HEK293 (cell line): ENCODE data around the gene ACTN4.

ENCODE experiments used
- CTCF ChIA-PET: fragments of 350-600 bp; formaldehyde crosslinking; extraction: SDS; loops from one replicate; lab custom pipeline; 2021; ENCODE audit warnings: antibody characterized with exemption; lab: Yijun Ruan, JAX
- POLR2A ChIA-PET: fragments of 300-600 bp; formaldehyde crosslinking; extraction: SDS; loops from one replicate; lab custom pipeline; 2020; ENCODE audit warnings: antibody characterized with exemption, inconsistent platforms; lab: Yijun Ruan, JAX
- H3K27ac ChIP-seq: fragments of 200-500 bp; sonication (Bioruptor generic); 2 replicates; pipeline ENCODE4 v1.5.1; 2014; ENCODE audit warnings: low read depth, low read length, control low read depth, inconsistent platforms; ENCODE audit errors: extremely low read depth
- H3K36me3 ChIP-seq, 2 experiments: fragments of 200-500 bp in 1 of 2; sonication (Bioruptor generic) in 1 of 2; 1 replicate in 1 of 2; 2 replicates in 1 of 2; pipeline ENCODE4 v1.5.1; 2014 to 2017; ENCODE audit warnings: inconsistent platforms in 2 of 2, low read length in 2 of 2; ENCODE audit not compliant: control insufficient read depth in 2 of 2, insufficient read depth in 1 of 2
- H3K4me1 ChIP-seq: fragments of 200-500 bp; sonication (Bioruptor generic); 2 replicates; pipeline ENCODE4 v1.5.1; 2014; ENCODE audit warnings: mild to moderate bottlenecking, low read length, inconsistent platforms; ENCODE audit not compliant: control insufficient read depth, insufficient read depth
- H3K4me3 ChIP-seq: 2 replicates; pipeline ENCODE4 v1.5.1; 2011; ENCODE audit warnings: low read depth, mild to moderate bottlenecking, control low read depth, low read length, moderate library complexity
- H3K9me3 ChIP-seq: fragments of 200-500 bp; sonication (Bioruptor generic); 2 replicates; pipeline ENCODE4 v1.5.1; 2014; ENCODE audit warnings: low read depth, low read length, inconsistent platforms; ENCODE audit not compliant: control insufficient read depth, insufficient read depth
- BCL11A ChIP-seq: fragments of 450-650 bp; formaldehyde crosslinking; IDR thresholded peaks from 2 replicates; pipeline ENCODE4 v1.5.1; 2016; ENCODE audit warnings: low read depth, missing biosample characterization, missing genetic modification characterization
- WT1 ChIP-seq: fragments of 450-650 bp; formaldehyde crosslinking; IDR thresholded peaks from 2 replicates; pipeline ENCODE4 v1.5.1; 2016; ENCODE audit warnings: missing biosample characterization, missing genetic modification characterization
- ZBTB20 ChIP-seq: fragments of 450-650 bp; formaldehyde crosslinking; IDR thresholded peaks from 2 replicates; pipeline ENCODE4 v1.5.1; 2016; ENCODE audit warnings: missing biosample characterization, missing genetic modification characterization
- ZFP69B ChIP-seq: fragments of 450-650 bp; formaldehyde crosslinking; IDR thresholded peaks from 2 replicates; pipeline ENCODE4 v1.5.1; 2016; ENCODE audit warnings: missing biosample characterization, missing genetic modification characterization
- ZNF169 ChIP-seq: fragments of 450-650 bp; formaldehyde crosslinking; IDR thresholded peaks from 2 replicates; pipeline ENCODE4 v1.5.1; 2016; ENCODE audit warnings: missing biosample characterization, missing genetic modification characterization
- ZNF2 ChIP-seq: fragments of 450-650 bp; formaldehyde crosslinking; IDR thresholded peaks from 2 replicates; pipeline ENCODE4 v1.5.1; 2016; ENCODE audit warnings: missing biosample characterization, missing genetic modification characterization
- ZNF223 ChIP-seq: fragments of 450-650 bp; formaldehyde crosslinking; IDR thresholded peaks from 2 replicates; pipeline ENCODE4 v1.5.1; 2016; ENCODE audit warnings: missing biosample characterization, missing genetic modification characterization
- ZNF266 ChIP-seq: fragments of 450-650 bp; formaldehyde crosslinking; IDR thresholded peaks from 2 replicates; pipeline ENCODE4 v1.5.1; 2016; ENCODE audit warnings: missing biosample characterization, missing genetic modification characterization, low read depth
- ZNF341 ChIP-seq: fragments of 450-650 bp; formaldehyde crosslinking; IDR thresholded peaks from 2 replicates; pipeline ENCODE4; 2016; ENCODE audit warnings: low read depth, missing biosample characterization, missing genetic modification characterization
- ZNF394 ChIP-seq: fragments of 450-650 bp; formaldehyde crosslinking; IDR thresholded peaks from 2 replicates; pipeline ENCODE4 v1.5.1; 2016; ENCODE audit warnings: missing biosample characterization, missing genetic modification characterization, mild to moderate bottlenecking, moderate library complexity, borderline replicate concordance
- ZNF404 ChIP-seq: fragments of 450-650 bp; formaldehyde crosslinking; IDR thresholded peaks from 2 replicates; pipeline ENCODE4 v1.5.1; 2017; ENCODE audit warnings: missing biosample characterization, missing genetic modification characterization
- ZNF658 ChIP-seq: fragments of 450-650 bp; formaldehyde crosslinking; IDR thresholded peaks from 2 replicates; pipeline ENCODE4; 2016; ENCODE audit warnings: missing biosample characterization, missing genetic modification characterization
- TF ChIP-seq, protein P1 (sequence below): fragments of 450-650 bp; formaldehyde crosslinking; IDR thresholded peaks from 2 replicates; pipeline ENCODE4 v1.5.1; 2016; ENCODE audit warnings: missing biosample characterization, missing genetic modification characterization
- TF ChIP-seq, protein P2 (sequence below): fragments of 450-650 bp; formaldehyde crosslinking; conservative IDR thresholded peaks from 2 replicates; pipeline ENCODE4 v1.5.1; 2016; ENCODE audit warnings: low read depth, missing biosample characterization, missing genetic modification characterization
- TF ChIP-seq, protein P3 (sequence below): fragments of 450-650 bp; formaldehyde crosslinking; IDR thresholded peaks from 2 replicates; pipeline ENCODE4 v1.5.1; 2016; ENCODE audit warnings: missing biosample characterization, missing genetic modification characterization
- TF ChIP-seq, protein P4 (sequence below): fragments of 450-650 bp; formaldehyde crosslinking; IDR thresholded peaks from 2 replicates; pipeline ENCODE4 v1.5.1; 2017; ENCODE audit warnings: missing biosample characterization, missing genetic modification characterization
- TF ChIP-seq, protein P5 (sequence below): fragments of 450-650 bp; formaldehyde crosslinking; IDR thresholded peaks from 2 replicates; pipeline ENCODE4 v1.5.1; 2016; ENCODE audit warnings: missing biosample characterization, missing genetic modification characterization
- TF ChIP-seq, protein P6 (sequence below): fragments of 450-650 bp; formaldehyde crosslinking; IDR thresholded peaks from 2 replicates; pipeline ENCODE4 v1.5.1; 2017; ENCODE audit warnings: missing biosample characterization, missing genetic modification characterization
- TF ChIP-seq, protein P7 (sequence below): fragments of 450-650 bp; formaldehyde crosslinking; IDR thresholded peaks from 2 replicates; pipeline ENCODE4 v1.5.1; 2016; ENCODE audit warnings: missing biosample characterization, missing genetic modification characterization

Gene ACTN4

DNA sequence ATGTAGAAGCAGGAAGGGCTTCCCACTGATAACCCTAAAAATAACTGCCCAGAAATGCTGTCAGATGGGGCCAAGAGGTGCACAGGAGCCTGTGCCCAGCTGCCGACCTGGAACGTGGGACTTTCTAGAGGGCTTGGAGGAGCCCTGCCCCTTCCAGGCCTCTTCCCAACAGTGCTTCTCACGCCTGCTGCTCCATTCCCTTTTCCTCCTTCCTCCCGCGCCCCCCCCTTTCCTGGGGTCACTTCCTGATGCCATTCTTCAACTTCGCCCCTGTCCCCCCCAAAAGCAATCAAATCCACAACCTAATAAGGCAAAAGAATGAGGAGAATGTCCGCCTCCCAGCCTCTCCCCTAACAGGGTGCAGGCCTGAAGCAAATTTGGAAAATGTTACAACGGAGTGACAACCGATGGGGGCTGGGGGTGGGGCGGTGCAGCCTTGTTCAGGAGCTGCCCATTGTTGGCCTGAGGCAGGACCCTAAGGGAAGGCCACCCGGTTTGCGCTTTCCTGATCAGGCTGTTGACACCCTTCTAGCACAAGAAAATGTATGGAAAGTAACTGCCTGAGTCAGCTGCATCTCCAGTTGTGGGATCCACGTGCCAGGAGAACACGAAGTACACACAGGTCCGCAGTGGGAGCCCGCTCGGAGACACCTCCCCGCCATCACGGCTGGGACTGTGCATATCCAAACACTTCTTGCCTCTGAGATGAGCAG lies 18.7 kb downstream of the ACTN4 start:
- CTCF ChIA-PET, result interaction anchor here (0.6 to 3.0 kb wide), 5 partner anchors 17 to 645 kb away, joined by 3 to 13 read pairs (median 5); no protein-coding TSS in a partner anchor
- H3K9me3 ChIP-seq, result no peaks in the 10 kb centered on the region
- H3K36me3 ChIP-seq, result peaks cover 0 to 8% of the 10 kb centered on the region in 2 experiments; a peak in 1 of 3 replicates
- POLR2A ChIA-PET, result interaction anchor here (0.8 to 10.8 kb wide), 7 partner anchors 17 to 770 kb away, joined by 3 to 122 read pairs (median 5); partner anchors contain the start of genes ACTN4, EIF3K and RPS16
- H3K4me1 ChIP-seq, result peaks cover 78% of the 10 kb centered on the region
- no peak overlapping the region for H3K4me3 ChIP-seq
- H3K27ac ChIP-seq, result peak overlapping the region; percentile 68
- TF ChIP-seq BCL11A (tag by site-specific recombination) (peak; percentile 72), ZNF169 (tag by site-specific recombination) (no peak), ZNF404 (tag by site-specific recombination) (0 out of 2 replicates have a peak, but pooled peaks have one; percentile 15), ZNF341 (peak; percentile 63), WT1 (tag by site-specific recombination) (peak; percentile 77), ZNF223 (no peak), ZFP69B (tag by site-specific recombination) (peak; percentile 62; the same call in 1 of the 2 replicates), ZNF2 (tag by site-specific recombination) (peak; percentile 80), ZNF266 (0 out of 2 replicates have a peak, but pooled peaks have one; percentile 3), ZNF658 (tag by site-specific recombination) (no peak), ZNF394 (tag by site-specific recombination) (peak; percentile 58; the same call in 1 of the 2 replicates), ZBTB20 (peak; percentile 39)
- TF ChIP-seq, protein P1, sequence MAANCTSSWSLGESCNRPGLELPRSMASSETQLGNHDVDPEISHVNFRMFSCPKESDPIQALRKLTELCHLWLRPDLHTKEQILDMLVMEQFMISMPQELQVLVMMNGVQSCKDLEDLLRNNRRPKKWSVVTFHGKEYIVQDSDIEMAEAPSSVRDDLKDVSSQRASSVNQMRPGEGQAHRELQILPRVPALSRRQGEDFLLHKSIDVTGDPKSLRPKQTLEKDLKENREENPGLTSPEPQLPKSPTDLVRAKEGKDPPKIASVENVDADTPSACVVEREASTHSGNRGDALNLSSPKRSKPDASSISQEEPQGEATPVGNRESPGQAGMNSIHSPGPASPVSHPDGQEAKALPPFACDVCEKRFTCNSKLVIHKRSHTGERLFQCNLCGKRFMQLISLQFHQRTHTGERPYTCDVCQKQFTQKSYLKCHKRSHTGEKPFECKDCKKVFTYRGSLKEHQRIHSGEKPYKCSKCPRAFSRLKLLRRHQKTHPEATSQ (tag by site-specific recombination), result no peak
- TF ChIP-seq, protein P2, sequence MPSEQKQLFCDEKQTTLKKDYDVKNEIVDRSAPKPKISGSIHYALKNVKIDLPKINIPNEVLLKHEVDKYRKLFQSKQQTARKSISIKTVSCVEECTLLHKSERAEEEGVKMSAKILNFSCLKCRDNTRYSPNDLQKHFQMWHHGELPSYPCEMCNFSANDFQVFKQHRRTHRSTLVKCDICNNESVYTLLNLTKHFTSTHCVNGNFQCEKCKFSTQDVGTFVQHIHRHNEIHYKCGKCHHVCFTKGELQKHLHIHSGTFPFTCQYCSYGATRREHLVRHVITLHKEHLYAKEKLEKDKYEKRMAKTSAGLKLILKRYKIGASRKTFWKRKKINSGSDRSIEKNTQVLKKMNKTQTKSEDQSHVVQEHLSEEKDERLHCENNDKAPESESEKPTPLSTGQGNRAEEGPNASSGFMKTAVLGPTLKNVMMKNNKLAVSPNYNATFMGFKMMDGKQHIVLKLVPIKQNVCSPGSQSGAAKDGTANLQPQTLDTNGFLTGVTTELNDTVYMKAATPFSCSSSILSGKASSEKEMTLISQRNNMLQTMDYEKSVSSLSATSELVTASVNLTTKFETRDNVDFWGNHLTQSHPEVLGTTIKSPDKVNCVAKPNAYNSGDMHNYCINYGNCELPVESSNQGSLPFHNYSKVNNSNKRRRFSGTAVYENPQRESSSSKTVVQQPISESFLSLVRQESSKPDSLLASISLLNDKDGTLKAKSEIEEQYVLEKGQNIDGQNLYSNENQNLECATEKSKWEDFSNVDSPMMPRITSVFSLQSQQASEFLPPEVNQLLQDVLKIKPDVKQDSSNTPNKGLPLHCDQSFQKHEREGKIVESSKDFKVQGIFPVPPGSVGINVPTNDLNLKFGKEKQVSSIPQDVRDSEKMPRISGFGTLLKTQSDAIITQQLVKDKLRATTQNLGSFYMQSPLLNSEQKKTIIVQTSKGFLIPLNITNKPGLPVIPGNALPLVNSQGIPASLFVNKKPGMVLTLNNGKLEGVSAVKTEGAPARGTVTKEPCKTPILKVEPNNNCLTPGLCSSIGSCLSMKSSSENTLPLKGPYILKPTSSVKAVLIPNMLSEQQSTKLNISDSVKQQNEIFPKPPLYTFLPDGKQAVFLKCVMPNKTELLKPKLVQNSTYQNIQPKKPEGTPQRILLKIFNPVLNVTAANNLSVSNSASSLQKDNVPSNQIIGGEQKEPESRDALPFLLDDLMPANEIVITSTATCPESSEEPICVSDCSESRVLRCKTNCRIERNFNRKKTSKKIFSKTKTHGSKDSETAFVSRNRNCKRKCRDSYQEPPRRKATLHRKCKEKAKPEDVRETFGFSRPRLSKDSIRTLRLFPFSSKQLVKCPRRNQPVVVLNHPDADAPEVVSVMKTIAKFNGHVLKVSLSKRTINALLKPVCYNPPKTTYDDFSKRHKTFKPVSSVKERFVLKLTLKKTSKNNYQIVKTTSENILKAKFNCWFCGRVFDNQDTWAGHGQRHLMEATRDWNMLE, result no peak
- TF ChIP-seq, protein P3, sequence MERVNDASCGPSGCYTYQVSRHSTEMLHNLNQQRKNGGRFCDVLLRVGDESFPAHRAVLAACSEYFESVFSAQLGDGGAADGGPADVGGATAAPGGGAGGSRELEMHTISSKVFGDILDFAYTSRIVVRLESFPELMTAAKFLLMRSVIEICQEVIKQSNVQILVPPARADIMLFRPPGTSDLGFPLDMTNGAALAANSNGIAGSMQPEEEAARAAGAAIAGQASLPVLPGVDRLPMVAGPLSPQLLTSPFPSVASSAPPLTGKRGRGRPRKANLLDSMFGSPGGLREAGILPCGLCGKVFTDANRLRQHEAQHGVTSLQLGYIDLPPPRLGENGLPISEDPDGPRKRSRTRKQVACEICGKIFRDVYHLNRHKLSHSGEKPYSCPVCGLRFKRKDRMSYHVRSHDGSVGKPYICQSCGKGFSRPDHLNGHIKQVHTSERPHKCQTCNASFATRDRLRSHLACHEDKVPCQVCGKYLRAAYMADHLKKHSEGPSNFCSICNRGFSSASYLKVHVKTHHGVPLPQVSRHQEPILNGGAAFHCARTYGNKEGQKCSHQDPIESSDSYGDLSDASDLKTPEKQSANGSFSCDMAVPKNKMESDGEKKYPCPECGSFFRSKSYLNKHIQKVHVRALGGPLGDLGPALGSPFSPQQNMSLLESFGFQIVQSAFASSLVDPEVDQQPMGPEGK (tag by site-specific recombination), result peak; percentile 26; the same call in 1 of the 2 replicates
- TF ChIP-seq, protein P4, sequence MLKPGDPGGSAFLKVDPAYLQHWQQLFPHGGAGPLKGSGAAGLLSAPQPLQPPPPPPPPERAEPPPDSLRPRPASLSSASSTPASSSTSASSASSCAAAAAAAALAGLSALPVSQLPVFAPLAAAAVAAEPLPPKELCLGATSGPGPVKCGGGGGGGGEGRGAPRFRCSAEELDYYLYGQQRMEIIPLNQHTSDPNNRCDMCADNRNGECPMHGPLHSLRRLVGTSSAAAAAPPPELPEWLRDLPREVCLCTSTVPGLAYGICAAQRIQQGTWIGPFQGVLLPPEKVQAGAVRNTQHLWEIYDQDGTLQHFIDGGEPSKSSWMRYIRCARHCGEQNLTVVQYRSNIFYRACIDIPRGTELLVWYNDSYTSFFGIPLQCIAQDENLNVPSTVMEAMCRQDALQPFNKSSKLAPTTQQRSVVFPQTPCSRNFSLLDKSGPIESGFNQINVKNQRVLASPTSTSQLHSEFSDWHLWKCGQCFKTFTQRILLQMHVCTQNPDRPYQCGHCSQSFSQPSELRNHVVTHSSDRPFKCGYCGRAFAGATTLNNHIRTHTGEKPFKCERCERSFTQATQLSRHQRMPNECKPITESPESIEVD (tag by site-specific recombination), result no peak
- TF ChIP-seq, protein P5, sequence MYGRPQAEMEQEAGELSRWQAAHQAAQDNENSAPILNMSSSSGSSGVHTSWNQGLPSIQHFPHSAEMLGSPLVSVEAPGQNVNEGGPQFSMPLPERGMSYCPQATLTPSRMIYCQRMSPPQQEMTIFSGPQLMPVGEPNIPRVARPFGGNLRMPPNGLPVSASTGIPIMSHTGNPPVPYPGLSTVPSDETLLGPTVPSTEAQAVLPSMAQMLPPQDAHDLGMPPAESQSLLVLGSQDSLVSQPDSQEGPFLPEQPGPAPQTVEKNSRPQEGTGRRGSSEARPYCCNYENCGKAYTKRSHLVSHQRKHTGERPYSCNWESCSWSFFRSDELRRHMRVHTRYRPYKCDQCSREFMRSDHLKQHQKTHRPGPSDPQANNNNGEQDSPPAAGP, result peak; percentile 83
- TF ChIP-seq, protein P6, sequence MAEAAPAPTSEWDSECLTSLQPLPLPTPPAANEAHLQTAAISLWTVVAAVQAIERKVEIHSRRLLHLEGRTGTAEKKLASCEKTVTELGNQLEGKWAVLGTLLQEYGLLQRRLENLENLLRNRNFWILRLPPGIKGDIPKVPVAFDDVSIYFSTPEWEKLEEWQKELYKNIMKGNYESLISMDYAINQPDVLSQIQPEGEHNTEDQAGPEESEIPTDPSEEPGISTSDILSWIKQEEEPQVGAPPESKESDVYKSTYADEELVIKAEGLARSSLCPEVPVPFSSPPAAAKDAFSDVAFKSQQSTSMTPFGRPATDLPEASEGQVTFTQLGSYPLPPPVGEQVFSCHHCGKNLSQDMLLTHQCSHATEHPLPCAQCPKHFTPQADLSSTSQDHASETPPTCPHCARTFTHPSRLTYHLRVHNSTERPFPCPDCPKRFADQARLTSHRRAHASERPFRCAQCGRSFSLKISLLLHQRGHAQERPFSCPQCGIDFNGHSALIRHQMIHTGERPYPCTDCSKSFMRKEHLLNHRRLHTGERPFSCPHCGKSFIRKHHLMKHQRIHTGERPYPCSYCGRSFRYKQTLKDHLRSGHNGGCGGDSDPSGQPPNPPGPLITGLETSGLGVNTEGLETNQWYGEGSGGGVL, result peak; percentile 59
- TF ChIP-seq, protein P7, sequence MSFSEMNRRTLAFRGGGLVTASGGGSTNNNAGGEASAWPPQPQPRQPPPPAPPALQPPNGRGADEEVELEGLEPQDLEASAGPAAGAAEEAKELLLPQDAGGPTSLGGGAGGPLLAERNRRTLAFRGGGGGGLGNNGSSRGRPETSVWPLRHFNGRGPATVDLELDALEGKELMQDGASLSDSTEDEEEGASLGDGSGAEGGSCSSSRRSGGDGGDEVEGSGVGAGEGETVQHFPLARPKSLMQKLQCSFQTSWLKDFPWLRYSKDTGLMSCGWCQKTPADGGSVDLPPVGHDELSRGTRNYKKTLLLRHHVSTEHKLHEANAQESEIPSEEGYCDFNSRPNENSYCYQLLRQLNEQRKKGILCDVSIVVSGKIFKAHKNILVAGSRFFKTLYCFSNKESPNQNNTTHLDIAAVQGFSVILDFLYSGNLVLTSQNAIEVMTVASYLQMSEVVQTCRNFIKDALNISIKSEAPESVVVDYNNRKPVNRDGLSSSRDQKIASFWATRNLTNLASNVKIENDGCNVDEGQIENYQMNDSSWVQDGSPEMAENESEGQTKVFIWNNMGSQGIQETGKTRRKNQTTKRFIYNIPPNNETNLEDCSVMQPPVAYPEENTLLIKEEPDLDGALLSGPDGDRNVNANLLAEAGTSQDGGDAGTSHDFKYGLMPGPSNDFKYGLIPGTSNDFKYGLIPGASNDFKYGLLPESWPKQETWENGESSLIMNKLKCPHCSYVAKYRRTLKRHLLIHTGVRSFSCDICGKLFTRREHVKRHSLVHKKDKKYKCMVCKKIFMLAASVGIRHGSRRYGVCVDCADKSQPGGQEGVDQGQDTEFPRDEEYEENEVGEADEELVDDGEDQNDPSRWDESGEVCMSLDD (tag by site-specific recombination), result peak; percentile 49
